Neuronal stem cell (in vitro differentiated cells): ENCODE results near the gene DPP9.
A peak's percentile ranks its signal among the peaks of the same experiment; 100 is the strongest.
"Not testable (repeated sequence)": the region's sequence is repeated elsewhere in the genome, so short reads cannot be mapped to it uniquely, and the experiment has no call there.

Experiments used
- DNase-seq: peaks from one replicate; pipeline ENCODE4 v3.0.0-alpha.2; 2013; ENCODE audit warnings: low spot score
- H2AFZ ChIP-seq: one replicate; pipeline ENCODE4 v1.6.1; 2013; ENCODE audit warnings: mild to moderate bottlenecking, low read length, inconsistent platforms
- H2AK5ac ChIP-seq: 2 replicates; pipeline ENCODE4 v1.6.1; 2013; ENCODE audit warnings: low read depth, mild to moderate bottlenecking, inconsistent platforms, low read length, moderate library complexity, mixed read lengths
- H2BK120ac ChIP-seq: 2 replicates; pipeline ENCODE4 v1.6.1; 2013; ENCODE audit warnings: low read depth, mild to moderate bottlenecking, inconsistent platforms, low read length, moderate library complexity, mixed read lengths
- H2BK12ac ChIP-seq: one replicate; pipeline ENCODE4 v1.6.1; 2013; ENCODE audit warnings: low read length, inconsistent platforms
- H2BK15ac ChIP-seq: 2 replicates; pipeline ENCODE4 v1.6.1; 2013; ENCODE audit warnings: mild to moderate bottlenecking, low read length, inconsistent platforms, mixed read lengths
- H2BK5ac ChIP-seq: one replicate; pipeline ENCODE4 v1.6.1; 2013; ENCODE audit warnings: inconsistent platforms, mild to moderate bottlenecking, low read length, moderate library complexity
- H3K14ac ChIP-seq: one replicate; pipeline ENCODE4 v1.6.1; 2013; ENCODE audit warnings: low read length, inconsistent platforms
- H3K18ac ChIP-seq: 2 replicates; pipeline ENCODE4 v1.6.1; 2013; ENCODE audit warnings: low read length, inconsistent platforms
- H3K23ac ChIP-seq: 2 replicates; pipeline ENCODE4 v1.6.1; 2013; ENCODE audit warnings: low read depth, mild to moderate bottlenecking, mixed read lengths, low read length, inconsistent platforms; ENCODE audit not compliant: poor library complexity
- H3K27ac ChIP-seq: replicated peaks from 3 replicates; pipeline ENCODE4 v1.5.1; 2013; ENCODE audit warnings: low read length, inconsistent platforms
- H3K27me3 ChIP-seq, 3 experiments: 2 replicates each; pipeline ENCODE4 v1.6.1; 2013; ENCODE audit warnings: low read length in 3 of 3, mild to moderate bottlenecking in 2 of 3, inconsistent platforms in 1 of 3, low read depth in 1 of 3, mixed read lengths in 1 of 3, moderate library complexity in 1 of 3; ENCODE audit not compliant: control insufficient read depth in 3 of 3, insufficient read depth in 3 of 3
- H3K36me3 ChIP-seq, 2 donors: replicated peaks in 1 of 2; 2 replicates each; pipeline ENCODE4 v1.6.1; 2013; ENCODE audit warnings: low read length in 2 of 2; ENCODE audit not compliant: control insufficient read depth in 2 of 2, insufficient read depth in 2 of 2
- H3K4ac ChIP-seq: 2 replicates; pipeline ENCODE4 v1.6.1; 2013; ENCODE audit warnings: inconsistent platforms, mild to moderate bottlenecking, low read length, moderate library complexity
- H3K4me1 ChIP-seq, 2 donors: 1 replicate in 1 of 2; 2 replicates in 1 of 2; pipeline ENCODE4 v1.6.1; 2013; ENCODE audit warnings: low read length in 2 of 2, low read depth in 1 of 2; ENCODE audit not compliant: control insufficient read depth in 2 of 2, insufficient read depth in 1 of 2
- H3K4me2 ChIP-seq: one replicate; pipeline ENCODE4 v1.6.1; 2013; ENCODE audit warnings: mild to moderate bottlenecking, low read length, inconsistent platforms; ENCODE audit not compliant: insufficient read depth, poor library complexity, severe bottlenecking
- H3K4me3 ChIP-seq, 2 donors: 2 replicates each; pipeline ENCODE4 v1.5.1; 2013; ENCODE audit warnings: low read length in 2 of 2, mild to moderate bottlenecking in 2 of 2, inconsistent platforms in 1 of 2, moderate library complexity in 1 of 2
- H3K79me1 ChIP-seq: one replicate; pipeline ENCODE4 v1.6.1; 2013; ENCODE audit warnings: low read depth, mild to moderate bottlenecking, inconsistent platforms, low read length, moderate library complexity
- H3K9ac ChIP-seq: one replicate; pipeline ENCODE4 v1.6.1; 2013; ENCODE audit warnings: mild to moderate bottlenecking, low read depth, low read length, inconsistent platforms; ENCODE audit not compliant: poor library complexity
- H3K9me3 ChIP-seq, 2 donors: replicated peaks in 1 of 2; 2 replicates each; pipeline versions ENCODE3 to v1.6.1; 2013; ENCODE audit warnings: low read length in 2 of 2, mild to moderate bottlenecking in 2 of 2, inconsistent platforms in 1 of 2, low read depth in 1 of 2, mixed read lengths in 1 of 2, moderate library complexity in 1 of 2; ENCODE audit not compliant: control insufficient read depth in 2 of 2, insufficient read depth in 1 of 2
- H4K8ac ChIP-seq: one replicate; pipeline ENCODE4 v1.6.1; 2013; ENCODE audit warnings: low read depth, mild to moderate bottlenecking, inconsistent platforms, low read length, moderate library complexity
- H4K91ac ChIP-seq: one replicate; pipeline ENCODE4 v1.6.1; 2013; ENCODE audit warnings: low read length, low read depth, mild to moderate bottlenecking, inconsistent platforms; ENCODE audit not compliant: poor library complexity
- WGBS, 2 donors: extraction: QIAGEN DNeasy Blood & Tissue Kit; methylation state at CpG; one replicate each; pipeline ENCODE4 v1.1.7; 2013; ENCODE audit warnings: missing lambda C conversion rate in 2 of 2, mixed read lengths in 1 of 2; ENCODE audit not compliant: insufficient read length in 2 of 2, insufficient replicate concordance in 1 of 2; ENCODE audit errors: extremely low coverage in 2 of 2; 5-methylcytosine and 5-hydroxymethylcytosine counted together

The DPP9 gene

DNA sequence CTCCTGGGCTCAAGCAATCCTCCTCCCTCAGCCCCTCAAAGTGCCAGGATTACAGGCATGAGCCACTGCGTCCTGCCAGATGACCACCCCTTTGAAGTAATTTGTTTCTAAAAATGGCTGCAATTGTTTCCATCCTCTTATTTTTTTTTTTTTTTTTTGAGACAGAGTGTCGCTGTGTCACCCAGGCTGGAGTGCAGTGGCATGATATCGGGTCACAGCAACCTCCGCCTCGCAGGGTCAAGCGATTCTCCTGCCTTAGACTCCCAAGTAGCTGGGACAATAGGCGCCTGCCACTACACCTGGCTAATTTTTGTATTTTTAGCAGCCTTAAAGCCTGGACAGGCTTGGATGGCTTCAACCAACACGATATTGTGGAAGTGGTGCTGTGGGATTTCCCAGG is 22.3 kb upstream of the DPP9 start:
- H2BK15ac ChIP-seq: no peak overlapping the region
- no peak overlapping the region for H3K4me2 ChIP-seq
- peaks cover 18 to 26% of the 10 kb centered on the region in 2 donors for H3K4me1 ChIP-seq
- H3K79me1 ChIP-seq: no peaks in the 10 kb centered on the region
- H3K27ac ChIP-seq: no peak overlapping the region
- H2BK12ac ChIP-seq: no peak overlapping the region
- H3K9me3 ChIP-seq: no peaks in the 10 kb centered on the region
- H3K4me3 ChIP-seq: no peak overlapping the region
- H3K23ac ChIP-seq: no peak overlapping the region
- no peak overlapping the region for H4K8ac ChIP-seq
- no peak overlapping the region for H2AK5ac ChIP-seq
- H3K36me3 ChIP-seq: no peaks in the 10 kb centered on the region
- H3K27me3 ChIP-seq: peaks cover 0 to 13% (median 0%) of the 10 kb centered on the region in 3 experiments
- H4K91ac ChIP-seq: no peak overlapping the region
- WGBS, 2 donors: no CpG with 5 or more reads among the region's 8 CpGs
- DNase-seq: no peak
- no peak overlapping the region for H3K14ac ChIP-seq
- no peak overlapping the region for H2BK5ac ChIP-seq
- no peak overlapping the region for H2BK120ac ChIP-seq
- H2AFZ ChIP-seq: no peak overlapping the region
- H3K18ac ChIP-seq: no peak overlapping the region
- H3K4ac ChIP-seq: no peak overlapping the region
- H3K9ac ChIP-seq: no peak overlapping the region

DNA sequence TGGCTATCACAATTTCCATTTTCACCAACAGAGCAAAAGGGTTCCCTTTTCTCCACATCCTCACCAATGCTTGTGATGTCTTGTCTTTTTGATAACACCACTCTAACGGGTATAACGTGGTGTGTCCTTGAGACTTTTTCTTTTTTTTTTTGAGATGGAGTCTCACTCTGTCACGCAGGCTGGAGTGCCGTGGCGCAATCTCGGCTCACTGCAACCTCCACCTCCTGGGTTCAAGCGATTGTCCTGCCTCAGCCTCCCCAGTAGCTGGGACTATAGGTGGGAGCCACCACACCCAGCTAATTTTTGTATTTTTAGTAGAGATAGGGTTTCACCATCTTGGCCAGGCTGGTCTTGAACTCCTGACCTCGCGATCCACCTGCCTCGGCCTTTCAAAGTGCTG is 21.5 kb upstream of the DPP9 start:
- not testable (repeated sequence) for H3K14ac ChIP-seq, H3K9me3 ChIP-seq, H2AK5ac ChIP-seq, H3K18ac ChIP-seq, H3K4me3 ChIP-seq, H3K4me2 ChIP-seq, H4K91ac ChIP-seq, H2BK120ac ChIP-seq, H2BK12ac ChIP-seq, DNase-seq, H2AFZ ChIP-seq, H3K9ac ChIP-seq, H3K27ac ChIP-seq, H3K23ac ChIP-seq, H4K8ac ChIP-seq, H3K79me1 ChIP-seq, H3K36me3 ChIP-seq, H3K4ac ChIP-seq, H2BK5ac ChIP-seq, H2BK15ac ChIP-seq
- H3K27me3 ChIP-seq: peaks cover 0 to 13% (median 0%) of the 10 kb centered on the region in 3 experiments
- H3K4me1 ChIP-seq: peaks cover 18 to 25% of the 10 kb centered on the region in 2 donors
- WGBS, 2 donors: no CpG with 5 or more reads among the region's 10 CpGs

DNA sequence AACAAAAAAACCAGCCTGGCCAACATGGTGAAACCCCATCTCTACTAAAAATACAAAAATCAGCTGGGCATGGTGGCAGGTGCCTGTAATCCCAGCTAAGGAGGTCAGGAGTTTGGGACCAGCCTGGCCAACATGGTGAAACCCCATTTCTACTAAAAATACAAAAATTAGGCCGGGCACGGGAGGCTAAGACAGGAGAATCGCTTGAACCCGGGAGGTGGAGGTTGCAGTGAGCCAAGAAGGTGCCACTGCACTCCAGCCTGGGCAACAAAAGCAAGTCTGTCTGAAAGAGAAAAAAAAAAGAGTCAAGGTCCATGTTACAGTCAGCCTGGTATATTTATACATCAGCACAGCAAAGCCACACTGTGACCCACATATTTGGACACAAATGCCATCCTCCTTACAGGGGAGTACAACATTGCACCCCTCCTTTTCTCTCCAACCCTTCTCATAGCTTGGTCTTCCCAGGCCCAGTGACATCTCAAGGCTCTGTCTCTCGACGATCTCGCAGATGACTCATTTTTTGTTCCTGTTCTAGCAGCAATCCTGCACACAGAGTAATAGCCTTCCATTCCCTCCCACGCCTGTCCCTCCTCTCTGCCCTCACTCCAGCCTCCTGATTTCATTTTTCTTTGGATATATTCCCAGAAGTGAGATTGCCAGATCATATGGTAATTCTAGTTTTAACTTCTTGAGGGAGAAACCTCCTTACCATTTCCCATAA is 21.0 kb upstream of the DPP9 start:
- H3K18ac ChIP-seq: no peak overlapping the region
- no peak overlapping the region for H4K8ac ChIP-seq
- H3K36me3 ChIP-seq: no peaks in the 10 kb centered on the region
- H3K79me1 ChIP-seq: no peaks in the 10 kb centered on the region
- no peak overlapping the region for H3K27ac ChIP-seq
- no peak overlapping the region for H3K14ac ChIP-seq
- H3K27me3 ChIP-seq: peaks cover 0 to 13% (median 0%) of the 10 kb centered on the region in 3 experiments
- no peak for DNase-seq
- H3K4me3 ChIP-seq: no peak overlapping the region
- H3K4me2 ChIP-seq: no peak overlapping the region
- H2AFZ ChIP-seq: peak overlapping the region; percentile 9
- H3K9ac ChIP-seq: no peak overlapping the region
- no peak overlapping the region for H4K91ac ChIP-seq
- H3K4ac ChIP-seq: no peak overlapping the region
- no peak overlapping the region for H3K23ac ChIP-seq
- H2BK15ac ChIP-seq: no peak overlapping the region
- H2BK12ac ChIP-seq: no peak overlapping the region
- no peak overlapping the region for H2AK5ac ChIP-seq
- no peaks in the 10 kb centered on the region for H3K9me3 ChIP-seq
- no CpG with 5 or more reads among the region's 8 CpGs for WGBS, 2 donors
- no peak overlapping the region for H2BK120ac ChIP-seq
- peaks cover 18 to 20% of the 10 kb centered on the region in 2 donors for H3K4me1 ChIP-seq
- H2BK5ac ChIP-seq: no peak overlapping the region

DNA sequence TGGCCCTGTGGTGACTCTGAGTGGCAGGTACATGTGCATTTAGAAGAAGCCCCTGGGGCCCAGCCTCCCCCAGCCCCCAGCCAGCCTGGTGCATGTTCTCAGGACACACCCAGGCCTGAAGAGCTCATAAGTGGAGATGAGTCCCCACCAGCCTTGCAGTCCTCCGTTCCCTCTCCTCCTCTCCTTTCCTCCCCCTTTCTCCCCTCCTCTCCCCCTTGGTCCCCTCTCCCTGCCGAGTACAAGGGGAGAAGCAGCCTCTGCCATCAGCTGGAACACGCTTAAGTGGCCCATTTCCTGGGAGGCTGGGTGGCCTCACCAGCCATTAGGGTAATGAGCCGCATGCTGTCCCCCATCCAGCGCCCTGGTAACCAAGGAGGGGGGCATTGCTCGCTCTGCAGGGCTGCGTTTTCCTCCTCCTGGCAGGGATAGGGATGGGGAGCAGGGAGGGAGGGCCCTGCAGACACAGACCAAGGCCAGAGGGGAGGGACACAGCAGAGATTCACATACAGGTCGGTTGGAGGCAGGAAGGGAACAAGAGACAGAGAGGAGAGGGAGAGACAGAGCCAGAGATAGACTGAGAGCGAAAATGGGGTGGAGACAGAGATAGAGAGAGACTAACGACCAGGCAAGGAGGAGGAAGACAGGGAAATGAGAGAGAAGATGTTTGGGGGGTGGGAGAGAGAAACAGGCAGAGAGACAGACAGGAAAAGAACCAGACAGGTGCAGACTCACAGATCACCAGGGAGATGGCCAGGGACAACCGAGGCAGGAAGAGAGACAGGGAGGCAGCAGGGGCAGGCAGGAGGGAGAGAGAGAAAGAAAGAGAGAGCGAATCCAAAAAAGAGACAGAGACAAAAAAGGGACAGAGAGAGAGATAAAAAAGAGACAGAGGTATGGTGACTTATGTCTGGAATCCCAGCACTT is 19.3 kb upstream of the DPP9 start:
- peak overlapping the region; percentile 63 for H3K14ac ChIP-seq
- H2AK5ac ChIP-seq: peak overlapping the region; percentile 82
- H2BK120ac ChIP-seq: no peak overlapping the region
- H3K18ac ChIP-seq: peak overlapping the region; percentile 97
- H3K27ac ChIP-seq: peak overlapping the region; percentile 20
- no CpG with 5 or more reads among the region's 12 CpGs for WGBS, 2 donors
- H3K9me3 ChIP-seq: no peaks in the 10 kb centered on the region
- peak overlapping the region in 1 of 2 donors; percentile 3 for H3K4me3 ChIP-seq
- no peaks in the 10 kb centered on the region for H3K36me3 ChIP-seq
- DNase-seq: no peak
- H4K8ac ChIP-seq: peak overlapping the region; percentile 97
- H2BK12ac ChIP-seq: peak overlapping the region; percentile 100
- peak overlapping the region; percentile 96 for H2BK5ac ChIP-seq
- peaks cover 23 to 24% of the 10 kb centered on the region in 2 donors for H3K4me1 ChIP-seq
- H2AFZ ChIP-seq: peak overlapping the region; percentile 88
- no peak overlapping the region for H3K4ac ChIP-seq
- peak overlapping the region; percentile 90 for H3K23ac ChIP-seq
- H2BK15ac ChIP-seq: peak overlapping the region; percentile 82
- peak overlapping the region; percentile 14 for H3K4me2 ChIP-seq
- H3K79me1 ChIP-seq: no peaks in the 10 kb centered on the region
- peak overlapping the region; percentile 12 for H4K91ac ChIP-seq
- H3K27me3 ChIP-seq: peaks cover 0 to 5% (median 0%) of the 10 kb centered on the region in 3 experiments
- peak overlapping the region; percentile 82 for H3K9ac ChIP-seq
